DOHH2 (cell line): Measurements from ENCODE around the gene AVPI1.

Experiments used
- H3F3A ChIP-seq: fragments of 200-600 bp; sonication (generic), shearing (Covaris generic); 2 replicates; pipeline ENCODE4 v1.6.0; 2016; ENCODE audit warnings: antibody characterized with exemption, mild to moderate bottlenecking; ENCODE audit not compliant: control insufficient read depth, insufficient read depth
- H3K27ac ChIP-seq: fragments of 200-600 bp; sonication (generic); 2 replicates; pipeline ENCODE4 v1.5.1; 2014; ENCODE audit warnings: low read depth, mild to moderate bottlenecking, low read length, moderate library complexity
- H3K27me3 ChIP-seq: fragments of 200-600 bp; sonication (generic); 2 replicates; pipeline ENCODE4 v1.6.1; 2014; ENCODE audit warnings: mild to moderate bottlenecking, low read length, mixed read lengths; ENCODE audit not compliant: control insufficient read depth
- H3K36me3 ChIP-seq: fragments of 200-600 bp; sonication (generic); 2 replicates; pipeline ENCODE4 v1.6.1; 2014; ENCODE audit warnings: mild to moderate bottlenecking, low read length, moderate library complexity, mixed read lengths; ENCODE audit not compliant: control insufficient read depth
- H3K4me1 ChIP-seq: fragments of 200-600 bp; sonication (generic); 2 replicates; pipeline ENCODE4 v1.6.1; 2014; ENCODE audit warnings: mild to moderate bottlenecking, low read length, mixed read lengths; ENCODE audit not compliant: control insufficient read depth
- H3K4me2 ChIP-seq: fragments of 200-600 bp; sonication (generic); 2 replicates; pipeline ENCODE4 v1.6.0; 2014; ENCODE audit warnings: mild to moderate bottlenecking, low read length, moderate library complexity
- H3K4me3 ChIP-seq: fragments of 200-600 bp; sonication (generic); 2 replicates; pipeline ENCODE4 v1.5.1; 2014; ENCODE audit warnings: mild to moderate bottlenecking, low read length, mixed read lengths
- H3K79me2 ChIP-seq: fragments of 200-600 bp; sonication (generic); 2 replicates; pipeline ENCODE4 v1.6.1; 2014; ENCODE audit warnings: mild to moderate bottlenecking, low read length, mixed read lengths; ENCODE audit not compliant: control insufficient read depth
- H3K9me2 ChIP-seq: fragments of 200-600 bp; sonication (generic); replicated peaks from 2 replicates; pipeline ENCODE4 v1.6.1; 2014; ENCODE audit warnings: mild to moderate bottlenecking, low read length, mixed read lengths; ENCODE audit not compliant: control insufficient read depth
- H3K9me3 ChIP-seq: fragments of 200-600 bp; sonication (generic); 2 replicates; pipeline ENCODE4 v1.6.1; 2014; ENCODE audit warnings: antibody characterized with exemption, low read length, mixed read lengths; ENCODE audit not compliant: control insufficient read depth, insufficient read depth
- H4K20me1 ChIP-seq: fragments of 200-600 bp; sonication (generic); 2 replicates; pipeline ENCODE4 v1.6.0; 2014; ENCODE audit warnings: low read depth, mild to moderate bottlenecking, antibody characterized with exemption, low read length, moderate library complexity; ENCODE audit not compliant: control insufficient read depth, insufficient read depth
- EZH2phosphoT487 ChIP-seq: fragments of 200-600 bp; sonication (generic); IDR thresholded peaks from 2 replicates; pipeline ENCODE4 v1.6.1; 2017; ENCODE audit warnings: borderline replicate concordance, mild to moderate bottlenecking, antibody characterized with exemption, low read length, moderate library complexity, mixed read lengths
- TF ChIP-seq, protein P1 (sequence below): fragments of 200-600 bp; sonication (generic); IDR thresholded peaks from one replicate; pipeline ENCODE4 v1.5.1; 2014; ENCODE audit warnings: antibody characterized with exemption, mild to moderate bottlenecking, low read depth, low read length; ENCODE audit not compliant: poor library complexity, severe bottlenecking

AVPI1 gene

GRCh38 chr10:97726636-97727178, 39.7 kb upstream of the AVPI1 start:
- no peak overlapping the region for H3K4me3 ChIP-seq

GRCh38 chr10:97724341-97724941, 37.4 kb upstream of the AVPI1 start:
- no peaks in the 10 kb centered on the region for H3K36me3 ChIP-seq
- no peaks in the 10 kb centered on the region for H3K79me2 ChIP-seq
- no peaks in the 10 kb centered on the region for H3K9me2 ChIP-seq
- H3K4me2 ChIP-seq: no peak overlapping the region
- no peaks in the 10 kb centered on the region for H4K20me1 ChIP-seq
- no peaks in the 10 kb centered on the region for H3K4me1 ChIP-seq
- H3K4me3 ChIP-seq: no peak overlapping the region
- H3K9me3 ChIP-seq: no peaks in the 10 kb centered on the region
- no peaks in the 10 kb centered on the region; the same call in 1 of the 2 replicates for H3K27me3 ChIP-seq
- TF ChIP-seq, protein P1, sequence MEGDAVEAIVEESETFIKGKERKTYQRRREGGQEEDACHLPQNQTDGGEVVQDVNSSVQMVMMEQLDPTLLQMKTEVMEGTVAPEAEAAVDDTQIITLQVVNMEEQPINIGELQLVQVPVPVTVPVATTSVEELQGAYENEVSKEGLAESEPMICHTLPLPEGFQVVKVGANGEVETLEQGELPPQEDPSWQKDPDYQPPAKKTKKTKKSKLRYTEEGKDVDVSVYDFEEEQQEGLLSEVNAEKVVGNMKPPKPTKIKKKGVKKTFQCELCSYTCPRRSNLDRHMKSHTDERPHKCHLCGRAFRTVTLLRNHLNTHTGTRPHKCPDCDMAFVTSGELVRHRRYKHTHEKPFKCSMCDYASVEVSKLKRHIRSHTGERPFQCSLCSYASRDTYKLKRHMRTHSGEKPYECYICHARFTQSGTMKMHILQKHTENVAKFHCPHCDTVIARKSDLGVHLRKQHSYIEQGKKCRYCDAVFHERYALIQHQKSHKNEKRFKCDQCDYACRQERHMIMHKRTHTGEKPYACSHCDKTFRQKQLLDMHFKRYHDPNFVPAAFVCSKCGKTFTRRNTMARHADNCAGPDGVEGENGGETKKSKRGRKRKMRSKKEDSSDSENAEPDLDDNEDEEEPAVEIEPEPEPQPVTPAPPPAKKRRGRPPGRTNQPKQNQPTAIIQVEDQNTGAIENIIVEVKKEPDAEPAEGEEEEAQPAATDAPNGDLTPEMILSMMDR: no peak
- TF ChIP-seq EZH2phosphoT487: no peak
- H3K27ac ChIP-seq: no peak overlapping the region
- H3F3A ChIP-seq: no peaks in the 10 kb centered on the region

More at GRCh38 chr10:97726636-97727178, 39.7 kb upstream of the AVPI1 start:
- H3K9me3 ChIP-seq: no peaks in the 10 kb centered on the region
- H3K9me2 ChIP-seq: no peaks in the 10 kb centered on the region
- no peaks in the 10 kb centered on the region for H3F3A ChIP-seq
- no peak overlapping the region for H3K27ac ChIP-seq
- no peak for TF ChIP-seq EZH2phosphoT487
- TF ChIP-seq, protein P1: no peak
- H3K4me1 ChIP-seq: no peaks in the 10 kb centered on the region
- no peaks in the 10 kb centered on the region for H4K20me1 ChIP-seq
- H3K79me2 ChIP-seq: no peaks in the 10 kb centered on the region
- no peaks in the 10 kb centered on the region for H3K36me3 ChIP-seq
- no peak overlapping the region for H3K4me2 ChIP-seq
- H3K27me3 ChIP-seq: no peaks in the 10 kb centered on the region; the same call in 1 of the 2 replicates

DNA sequence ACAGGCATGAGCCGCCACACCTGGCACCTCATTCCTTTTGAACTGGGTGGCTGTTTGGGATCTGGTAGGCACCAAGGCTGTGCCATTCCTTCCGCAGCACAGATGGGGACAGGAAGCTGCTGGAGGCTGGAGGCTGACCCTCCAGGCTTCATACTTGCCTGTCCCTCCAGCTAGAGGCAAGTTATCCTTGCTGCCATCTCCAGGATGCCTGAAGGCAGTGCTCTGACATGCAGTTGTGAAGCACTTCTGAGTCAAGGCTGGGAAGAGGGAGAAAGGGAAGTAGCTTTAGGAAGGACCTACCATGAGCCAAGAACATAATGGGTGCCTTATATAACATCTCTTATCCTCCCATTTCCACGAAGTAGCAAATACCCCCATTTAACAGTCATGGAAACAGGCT, 36.0 kb upstream of the AVPI1 start:
- no peak overlapping the region for H3K4me2 ChIP-seq
- H3K4me3 ChIP-seq: no peak overlapping the region
- no peak for TF ChIP-seq EZH2phosphoT487
- TF ChIP-seq, protein P1: no peak
- H3K9me2 ChIP-seq: no peaks in the 10 kb centered on the region
- no peaks in the 10 kb centered on the region for H3F3A ChIP-seq
- no peaks in the 10 kb centered on the region for H4K20me1 ChIP-seq
- no peaks in the 10 kb centered on the region for H3K9me3 ChIP-seq
- H3K79me2 ChIP-seq: no peaks in the 10 kb centered on the region
- no peaks in the 10 kb centered on the region for H3K36me3 ChIP-seq
- H3K27me3 ChIP-seq: no peaks in the 10 kb centered on the region; the same call in 1 of the 2 replicates
- H3K27ac ChIP-seq: no peak overlapping the region
- H3K4me1 ChIP-seq: no peaks in the 10 kb centered on the region
